Hepatocyte (in vitro differentiated cells): ENCODE results near the gene C4orf17.

Experiments
- CTCF ChIP-seq: fragments of 200-600 bp; sonication (generic); IDR thresholded peaks from 2 replicates; pipeline ENCODE4 v1.5.1; 2016; ENCODE audit warnings: antibody characterized with exemption, mild to moderate bottlenecking; ENCODE audit not compliant: poor library complexity
- EZH2 ChIP-seq: fragments of 200-600 bp; sonication (generic); IDR thresholded peaks from 2 replicates; pipeline ENCODE4 v1.6.1; 2016; ENCODE audit warnings: antibody characterized with exemption, mild to moderate bottlenecking, borderline replicate concordance
- EZH2phosphoT487 ChIP-seq: fragments of 200-600 bp; sonication (generic); IDR thresholded peaks from one replicate; pipeline ENCODE4 v1.6.1; 2018; ENCODE audit warnings: antibody characterized with exemption, mild to moderate bottlenecking, low read depth, moderate library complexity; ENCODE audit not compliant: unreplicated experiment, severe bottlenecking

- no peak for TF ChIP-seq CTCF
- no peak for TF ChIP-seq EZH2
- no peak for TF ChIP-seq EZH2phosphoT487
These were observed 5.9 kb upstream of the C4orf17 start for GRCh38 chr4:99504804-99505502.
